Stimulated activated CD4-positive, alpha-beta T cell treated with anti-CD3 and anti-CD28 coated beads, Interleukin-12 subunit alpha, Interleukin-12 subunit beta, amount 100 ng/mL, for 48 hours (primary cell): ENCODE measurements around the gene SLC12A3.
"Not testable (repeated sequence)": the region's sequence is repeated elsewhere in the genome, so short reads cannot be mapped to it uniquely, and the experiment has no call there.

Experiments used
- DNase-seq, 3 donors: peaks; one replicate each; pipeline ENCODE4 v3.0.0-alpha.2; 2020; ENCODE audit warnings: low read depth in 2 of 3, low spot score in 1 of 3

The SLC12A3 gene

GRCh38 chr16:56918467-56919012 lies 53.5 kb downstream of the SLC12A3 start:
- no peak for DNase-seq

DNA sequence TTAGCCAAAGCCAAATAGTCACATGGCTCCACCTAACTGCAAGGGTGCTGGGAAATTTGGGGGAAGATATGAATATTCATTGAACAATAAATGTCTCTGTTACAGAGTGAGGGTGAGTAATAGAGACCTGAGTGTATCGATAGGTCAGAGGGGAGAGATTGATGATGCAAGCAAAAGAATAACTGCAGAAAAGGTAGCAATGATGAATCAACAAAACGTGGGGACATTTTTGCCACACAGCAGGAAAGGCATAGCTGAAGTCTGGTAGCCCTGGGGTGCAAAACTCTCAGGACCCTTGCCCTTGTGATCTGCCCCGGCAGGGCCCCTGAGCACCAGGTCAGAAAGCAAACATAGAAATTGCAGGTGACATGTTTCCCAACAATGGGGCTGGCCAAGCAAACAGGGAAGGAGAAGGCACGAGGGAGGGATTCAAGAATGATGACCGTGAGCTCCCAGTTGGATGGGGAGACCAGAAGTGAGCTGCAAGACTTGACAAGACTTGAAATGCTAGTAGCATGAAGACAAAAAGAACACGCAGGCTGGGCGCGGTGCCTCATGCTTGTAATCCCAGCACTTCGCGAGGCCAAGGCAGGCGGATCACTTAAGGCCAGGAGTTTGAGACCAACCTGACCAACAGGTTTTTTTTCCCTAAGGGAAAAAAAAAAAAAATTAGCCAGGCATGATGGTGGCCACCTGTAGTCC lies 54.2 kb downstream of the SLC12A3 start:
- no peak for DNase-seq

DNA sequence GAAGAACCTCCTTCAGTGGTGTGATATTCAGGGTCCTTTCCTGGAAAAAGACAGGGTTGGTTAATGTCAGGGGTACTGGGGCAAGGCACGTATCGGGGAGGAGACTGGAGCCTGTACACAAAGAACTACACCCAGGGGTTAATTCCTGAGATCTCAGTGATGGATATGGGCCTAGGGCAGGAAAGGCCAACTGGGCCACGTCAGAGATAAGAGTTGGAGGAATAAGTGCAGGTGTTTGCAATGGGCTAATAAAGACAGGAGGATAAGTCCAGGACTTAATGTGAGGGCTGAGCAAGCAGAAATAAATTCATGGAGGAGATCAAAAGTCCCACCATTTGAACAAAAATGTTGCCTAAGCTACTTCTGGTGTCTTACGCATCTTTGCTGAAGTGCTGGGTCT lies 56.6 kb downstream of the SLC12A3 start:
- DNase-seq: no peak

GRCh38 chr16:56923481-56924091 lies 58.6 kb downstream of the SLC12A3 start:
- DNase-seq: no peak

DNA sequence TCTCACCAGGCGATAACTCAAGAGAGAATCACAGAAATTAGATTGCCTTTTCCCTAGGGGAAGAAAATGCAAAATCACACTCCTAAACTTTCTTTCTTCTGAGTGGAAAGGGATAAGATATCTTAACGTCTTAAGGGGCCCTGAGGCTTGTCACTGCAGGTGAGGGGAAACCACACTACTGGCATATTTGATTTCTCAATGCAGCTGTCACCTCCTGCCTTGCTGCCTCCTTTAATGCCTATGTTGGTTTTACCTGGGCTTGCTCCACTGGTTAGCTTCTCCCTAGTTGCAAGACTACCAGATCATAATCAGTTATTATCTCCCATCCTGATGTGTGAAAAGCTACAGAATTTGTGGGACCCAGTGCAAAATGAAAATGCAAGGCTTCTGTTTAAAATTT lies 62.5 kb downstream of the SLC12A3 start:
- DNase-seq: no peak

- DNase-seq: no peak
These were observed 64.6 kb downstream of the SLC12A3 start for GRCh38 chr16:56929639-56930038.

- DNase-seq: no peak
These were observed 65.7 kb downstream of the SLC12A3 start for GRCh38 chr16:56930486-56931270.

DNA sequence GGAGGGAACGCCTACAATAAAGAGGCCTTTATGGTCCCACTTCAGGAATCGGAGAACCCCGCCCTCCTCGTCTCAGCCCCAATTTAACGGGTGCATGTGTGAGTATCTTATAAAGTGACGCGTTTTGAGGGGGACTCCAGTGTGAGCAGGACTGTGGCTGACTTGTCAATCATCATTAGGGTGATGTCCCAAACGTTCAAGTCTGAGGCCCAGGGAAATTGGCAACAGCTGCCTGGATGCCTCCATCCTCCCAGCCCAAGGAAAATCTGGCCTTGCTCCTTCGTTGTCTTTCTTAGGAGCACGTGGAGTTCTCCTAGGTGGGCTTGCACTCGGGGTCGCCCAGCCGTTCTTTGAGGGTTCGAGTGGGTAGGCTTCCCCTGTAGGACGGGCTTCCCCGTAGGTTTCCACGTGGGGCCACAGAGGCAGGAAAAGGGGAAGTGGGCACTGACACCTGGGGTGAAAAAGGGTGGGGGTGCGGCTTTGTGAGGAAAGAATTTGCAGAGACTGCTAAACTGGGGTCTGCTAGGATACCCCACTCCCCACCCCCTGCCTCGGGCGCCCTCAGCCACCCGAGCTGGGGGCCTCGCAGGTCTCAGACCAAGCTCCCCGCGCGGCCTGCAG lies 66.4 kb downstream of the SLC12A3 start:
- DNase-seq: no peak

DNA sequence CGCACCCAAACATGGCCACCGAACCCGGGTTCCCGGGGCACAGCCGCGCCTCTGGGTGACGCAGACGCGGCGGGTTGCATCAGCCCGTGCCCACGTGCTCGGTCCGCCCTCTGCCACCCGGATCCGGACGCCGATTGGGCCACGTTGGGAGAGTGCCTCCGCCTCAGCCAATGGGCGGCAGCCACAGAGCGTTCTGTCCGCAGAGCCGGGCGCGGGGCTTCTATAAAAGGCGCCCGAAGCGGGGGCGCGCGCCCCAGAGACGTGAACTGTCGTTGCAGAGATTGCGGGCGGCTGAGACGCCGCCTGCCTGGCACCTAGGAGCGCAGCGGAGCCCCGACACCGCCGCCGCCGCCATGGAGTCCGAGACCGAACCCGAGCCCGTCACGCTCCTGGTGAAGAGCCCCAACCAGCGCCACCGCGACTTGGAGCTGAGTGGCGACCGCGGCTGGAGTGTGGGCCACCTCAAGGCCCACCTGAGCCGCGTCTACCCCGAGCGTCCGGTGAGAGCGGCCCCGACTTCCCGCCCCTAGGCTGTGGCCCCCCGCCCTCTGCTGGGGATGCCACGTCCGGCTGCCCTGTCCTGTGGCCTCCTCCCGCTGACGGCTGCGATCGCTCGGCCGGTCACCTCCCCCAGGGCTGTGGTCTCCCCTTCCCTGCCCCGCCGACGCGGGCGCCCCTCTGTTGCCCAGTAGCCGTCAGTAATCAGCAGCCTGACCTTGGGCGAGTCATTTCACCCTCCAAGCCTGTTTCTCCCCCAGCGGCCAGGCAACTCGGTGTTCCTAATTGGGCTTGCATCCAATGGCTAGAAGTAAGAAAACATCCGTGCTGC lies 67.1 kb downstream of the SLC12A3 start, which contains the start of gene HERPUD1:
Gene HERPUD1 (plus strand): TSS at position 251 of the 829 bp plus-strand sequence. CDS start 103 bp downstream, at position 354.
- DNase-seq: peak; percentile 97 to 99 (median 98)

- no peak for DNase-seq
These were observed 68.0 kb downstream of the SLC12A3 start for GRCh38 chr16:56932721-56933619.

DNA sequence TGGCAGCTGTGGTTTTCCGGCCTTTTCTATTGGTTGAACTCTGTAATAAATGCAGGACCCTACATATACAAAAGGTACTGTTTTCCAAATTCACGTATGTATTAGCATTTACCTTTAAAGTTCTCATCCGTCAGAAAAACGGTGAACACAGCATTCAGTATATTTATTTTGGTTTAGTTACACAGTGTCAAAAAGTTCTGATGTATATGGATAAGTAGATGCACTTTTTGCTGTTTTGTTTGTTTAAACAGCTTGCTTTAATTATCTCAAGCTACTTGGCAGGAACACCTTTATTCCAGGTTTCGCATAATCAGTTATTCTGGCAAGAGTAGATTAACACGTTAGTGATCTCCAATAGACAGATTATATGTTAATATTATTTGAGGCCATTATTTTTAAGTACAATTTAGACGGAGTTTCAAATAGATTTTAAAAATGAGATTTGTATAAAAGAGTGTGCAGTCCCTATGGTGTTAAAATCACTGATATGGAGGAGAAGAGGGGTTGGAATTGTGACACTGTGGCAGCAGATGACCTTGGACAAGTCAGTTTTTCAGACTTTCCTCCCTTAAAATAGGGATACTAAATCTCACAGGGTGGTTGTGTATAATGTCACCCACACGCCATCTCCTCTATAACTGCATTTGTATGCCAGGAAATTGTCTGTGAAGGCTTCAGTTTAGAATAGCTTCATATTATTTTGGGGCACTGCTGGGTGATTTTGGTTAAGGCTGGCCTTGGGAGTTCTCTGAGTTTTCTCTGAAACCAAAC lies 69.0 kb downstream of the SLC12A3 start:
- DNase-seq: no peak

DNA sequence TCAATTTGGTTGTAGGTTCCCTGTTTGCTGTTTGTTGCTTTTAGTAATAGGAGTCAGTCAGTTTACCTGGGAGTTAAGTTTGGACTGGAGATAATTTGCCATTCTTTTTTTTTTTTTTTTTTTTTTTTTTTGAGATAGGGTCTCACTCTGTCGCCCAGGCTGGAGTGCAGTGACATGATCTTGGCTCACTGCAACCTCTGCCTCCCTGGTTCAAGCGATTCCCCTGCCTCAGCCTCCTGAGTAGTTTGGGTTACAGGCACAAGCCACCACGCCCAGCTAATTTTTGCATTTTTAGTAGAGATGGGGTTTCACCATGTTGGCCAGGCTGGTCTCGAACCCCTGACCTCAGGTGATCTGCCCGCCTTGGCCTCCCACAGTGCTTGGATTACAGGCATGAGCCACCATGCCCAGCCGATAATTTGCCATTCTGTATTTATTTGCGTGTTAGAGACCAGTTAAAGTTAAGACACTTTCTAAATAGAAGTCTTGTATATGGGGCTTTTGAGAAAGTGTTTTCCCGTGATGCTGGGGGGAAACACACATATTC lies 69.7 kb downstream of the SLC12A3 start:
- DNase-seq: not testable (repeated sequence)

- DNase-seq: no peak
These were observed 70.2 kb downstream of the SLC12A3 start for GRCh38 chr16:56935201-56935600.

GRCh38 chr16:56936491-56936890 lies 71.5 kb downstream of the SLC12A3 start:
- no peak for DNase-seq

DNA sequence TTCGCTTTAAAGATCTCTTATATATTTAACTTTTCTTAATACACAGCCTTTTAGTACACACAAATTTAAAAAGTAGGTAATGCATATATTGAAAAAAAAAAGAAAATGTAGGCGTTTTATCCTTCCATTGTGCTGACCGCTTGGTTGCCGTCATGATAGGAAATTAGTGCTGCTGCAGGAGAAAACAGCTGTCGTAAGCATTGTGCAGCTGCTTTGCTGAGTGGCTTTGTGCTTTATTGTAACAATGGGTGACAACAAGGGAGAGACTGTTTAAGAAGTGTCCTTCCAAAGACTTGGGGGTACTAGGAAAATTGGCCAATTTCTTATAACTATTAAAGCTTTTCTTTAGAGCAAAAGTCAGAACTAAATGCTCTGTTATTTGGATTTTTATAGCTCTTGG lies 71.9 kb downstream of the SLC12A3 start:
- DNase-seq: no peak

DNA sequence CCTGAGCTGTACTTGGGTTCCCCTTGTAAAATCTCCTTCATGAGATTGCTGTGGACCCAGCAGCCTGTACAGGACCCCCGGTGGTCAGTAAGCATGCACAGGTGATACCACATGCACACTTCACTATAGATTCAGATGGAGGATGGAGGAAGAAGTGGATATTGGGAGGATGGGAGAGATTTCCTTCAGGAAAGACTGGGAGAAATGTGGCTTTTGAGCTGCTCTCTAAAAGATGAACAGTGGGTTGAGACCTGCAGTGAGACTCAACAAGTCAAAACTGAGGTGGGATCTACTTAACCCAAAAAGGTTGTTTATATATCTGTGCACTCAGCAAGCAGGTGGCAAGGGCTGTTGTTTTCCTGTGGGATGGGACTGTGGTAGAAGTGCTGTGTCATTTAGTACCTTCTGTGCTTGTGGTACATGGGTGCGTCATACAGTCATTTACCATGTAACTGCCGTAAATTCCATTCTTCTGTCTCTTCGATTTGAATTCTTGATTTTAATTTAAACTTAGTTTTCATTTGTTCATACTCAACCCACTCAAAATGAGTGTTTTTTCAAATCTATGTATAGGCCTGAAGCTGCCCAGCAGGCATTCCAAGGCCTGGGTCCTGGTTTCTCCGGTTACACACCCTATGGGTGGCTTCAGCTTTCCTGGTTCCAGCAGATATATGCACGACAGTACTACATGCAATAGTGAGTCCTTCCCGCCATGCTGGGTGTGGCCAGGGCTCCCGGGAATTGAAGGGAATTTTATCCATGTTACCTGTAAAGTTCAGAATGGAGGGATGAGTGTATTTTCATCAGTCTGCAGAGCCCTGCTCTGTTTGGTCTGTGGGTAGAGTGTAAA lies 73.9 kb downstream of the SLC12A3 start:
- DNase-seq: peak; percentile 37 to 53 (median 38)

DNA sequence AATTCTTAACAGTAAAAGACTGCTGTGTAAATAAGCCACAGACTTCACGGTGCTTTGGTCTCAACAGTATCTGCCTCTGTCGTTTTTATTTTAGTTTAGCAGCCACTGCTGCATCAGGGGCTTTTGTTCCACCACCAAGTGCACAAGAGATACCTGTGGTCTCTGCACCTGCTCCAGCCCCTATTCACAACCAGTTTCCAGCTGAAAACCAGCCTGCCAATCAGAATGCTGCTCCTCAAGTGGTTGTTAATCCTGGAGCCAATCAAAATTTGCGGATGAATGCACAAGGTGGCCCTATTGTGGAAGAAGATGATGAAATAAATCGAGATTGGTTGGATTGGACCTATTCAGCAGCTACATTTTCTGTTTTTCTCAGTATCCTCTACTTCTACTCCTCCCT lies 74.8 kb downstream of the SLC12A3 start:
- no peak for DNase-seq
